GM12878 (cell line): ENCODE data around the gene KRTAP9-2. TPM values are rescaled to one million over a fixed set of nuclear protein-coding genes. Genes with fewer than 3 reads are reported as not detected.

Experiments used
- ATAC-seq: fragments of 200-7000 bp; cut with Tn5 transposase; 3 replicates; pipeline ENCODE4 v1.9.1; 2020; ENCODE audit warnings: mild to moderate bottlenecking, moderate library complexity
- BruUV-seq: library from RNA; stranded (reverse); fragments of 400-500 nt; replicated peaks from 2 replicates; lab custom pipeline; 2021; lab: Mats Ljungman, UMichigan
- CTCF ChIA-PET: fragments of 300-600 bp; sonication (Branson Sonifier 250); formaldehyde crosslinking; extraction: SDS; loops from one replicate; lab custom pipeline; 2021; ENCODE audit warnings: inconsistent platforms; lab: Yijun Ruan, JAX
- POLR2A ChIA-PET: fragments of 350-600 bp; formaldehyde crosslinking; extraction: SDS; loops from one replicate; lab custom pipeline; 2021; ENCODE audit warnings: inconsistent platforms; lab: Charles Lee
- RAD21 ChIA-PET: fragments of 300-600 bp; sonication (Branson Sonifier 250); formaldehyde crosslinking; loops from one replicate; lab custom pipeline; 2023; ENCODE audit warnings: antibody characterized with exemption; ENCODE audit not compliant: unreplicated experiment; lab: Charles Lee
- SMC1A ChIA-PET: fragments of 300-600 bp; sonication (Branson Sonifier 250); formaldehyde crosslinking; loops from one replicate; lab custom pipeline; 2023; ENCODE audit not compliant: unreplicated experiment, uncharacterized antibody; lab: Charles Lee
- DNase-seq: peaks from one replicate; pipeline ENCODE4 v3.0.0-alpha.2; 2011; ENCODE audit warnings: low read depth, low spot score
- FAIRE-seq: peaks from 3 replicates; lab custom pipeline; 2011; peaks lifted over from hg19 to GRCh38; lab: Jason Lieb, UNC
- H2AFZ ChIP-seq: 2 replicates; pipeline ENCODE4 v1.6.0; 2011; ENCODE audit warnings: low read depth, low read length, control low read depth; ENCODE audit not compliant: control insufficient read depth
- H3K27ac ChIP-seq: 2 replicates; pipeline ENCODE4 v1.5.1; 2011; ENCODE audit warnings: control low read depth; ENCODE audit not compliant: control insufficient read depth, insufficient read depth
- H3K27me3 ChIP-seq, 2 experiments: replicated peaks in 1 of 2; 2 replicates each; pipeline versions ENCODE4 v1.6.0 to v1.6.1; 2011; ENCODE audit warnings: low read length in 1 of 2; ENCODE audit not compliant: control insufficient read depth in 2 of 2, insufficient read depth in 2 of 2
- H3K36me3 ChIP-seq, 2 experiments: 2 replicates each; pipeline ENCODE4 v1.5.1; 2011; ENCODE audit warnings: low read length in 1 of 2; ENCODE audit not compliant: control insufficient read depth in 2 of 2, insufficient read depth in 2 of 2
- H3K4me1 ChIP-seq: 2 replicates; pipeline ENCODE4 v1.6.1; 2011; ENCODE audit warnings: mild to moderate bottlenecking, low read length, moderate library complexity, mixed read lengths; ENCODE audit not compliant: control insufficient read depth, insufficient read depth
- H3K4me2 ChIP-seq: 2 replicates; pipeline ENCODE4 v1.6.0; 2011; ENCODE audit warnings: control low read depth; ENCODE audit not compliant: control insufficient read depth, insufficient read depth
- H3K4me3 ChIP-seq: fragments of 200-600 bp; sonication (generic); 2 replicates; pipeline ENCODE4 v1.5.1; 2016
- H3K79me2 ChIP-seq: 2 replicates; pipeline ENCODE4 v1.6.0; 2011; ENCODE audit warnings: low read length; ENCODE audit not compliant: control insufficient read depth, insufficient read depth
- H3K9ac ChIP-seq: 2 replicates; pipeline ENCODE4 v1.8.0; 2011; ENCODE audit warnings: low read length, control low read depth, mixed read lengths; ENCODE audit not compliant: control insufficient read depth, insufficient read depth
- H3K9me3 ChIP-seq: replicated peaks from 3 replicates; pipeline ENCODE4 v1.5.1; 2011; ENCODE audit warnings: mild to moderate bottlenecking, low read length; ENCODE audit not compliant: control insufficient read depth, insufficient read depth
- H4K20me1 ChIP-seq: 2 replicates; pipeline ENCODE4 v1.6.0; 2011; ENCODE audit not compliant: control insufficient read depth, insufficient read depth
- BCL11A ChIP-seq: IDR thresholded peaks from 2 replicates; pipeline ENCODE4 v1.6.1; 2011; ENCODE audit warnings: low read depth, low read length
- BCL3 ChIP-seq: IDR thresholded peaks from 2 replicates; pipeline ENCODE4 v1.6.1; 2011; ENCODE audit warnings: borderline replicate concordance, low read depth, mild to moderate bottlenecking, moderate library complexity, low read length; ENCODE audit not compliant: insufficient read depth, poor library complexity, severe bottlenecking
- MTA3 ChIP-seq: IDR thresholded peaks from 2 replicates; pipeline ENCODE4 v1.6.1; 2012; ENCODE audit warnings: low read length, inconsistent platforms, borderline replicate concordance
- PAX5 ChIP-seq: IDR thresholded peaks from 2 replicates; pipeline ENCODE4 v1.6.1; 2011; ENCODE audit warnings: low read depth, low read length, borderline replicate concordance
- REST ChIP-seq: IDR thresholded peaks from 2 replicates; pipeline ENCODE4 v1.6.1; 2012; ENCODE audit warnings: mild to moderate bottlenecking, low read depth, low read length
- SMAD1 ChIP-seq: fragments of 450-650 bp; IDR thresholded peaks from 2 replicates; pipeline ENCODE4 v1.6.1; 2018; ENCODE audit warnings: mild to moderate bottlenecking, low read depth; ENCODE audit not compliant: partially characterized antibody
- ZBTB4 ChIP-seq: fragments of 450-650 bp; formaldehyde crosslinking; IDR thresholded peaks from 2 replicates; pipeline ENCODE4 v1.4.0; 2022; ENCODE audit warnings: mild to moderate bottlenecking, moderate library complexity
- WGBS: methylation state at CpG from one replicate; pipeline ENCODE4 v1.1.6; 2016; ENCODE audit warnings: low lambda C conversion rate; ENCODE audit not compliant: insufficient replicate concordance, insufficient coverage; ENCODE audit errors: missing lambda C conversion rate; 5-methylcytosine and 5-hydroxymethylcytosine counted together
- in situ Hi-C: fragments of 300-500 bp; cut with MboI; formaldehyde crosslinking; loops from 9 replicates; pipeline ENCODE4 v1.14.3; 2018; ENCODE audit warnings: mixed read lengths
- intact Hi-C: fragments of 100-400 bp; cut with micrococcal nuclease; formaldehyde crosslinking; loops from one replicate; pipeline ENCODE4 v1.14.2; 2022; ENCODE audit not compliant: unreplicated experiment
- polyA plus RNA-seq, 11 experiments: library from polyadenylated mRNA; depleted of rRNA in 4 of 11; unstranded in 6 of 11; stranded (reverse) in 5 of 11; fragments of >200 nt; fragmentation: Nextera tagmentation in 4 of 11; fragmentation: Illumina TruSeq in 1 of 11; extraction: Ambion mirVana in 4 of 11; extraction: Trizol in 1 of 11; gene quantifications; 1 replicate in 1 of 11; 2 replicates in 10 of 11; pipeline versions ENCODE4 v1.2.1 to v1.2.3, GENCODE V29; 2011 to 2016; ENCODE audit warnings: inconsistent platforms in 2 of 11, missing spikeins in 2 of 11, low read depth in 1 of 11
- total RNA-seq, 4 experiments: library from RNA; depleted of rRNA in 3 of 4; stranded (reverse); fragments of >200 nt in 3 of 4; fragmentation: Illumina TruSeq in 1 of 4; extraction: Trizol in 1 of 4; gene quantifications; 2 replicates each; pipeline versions ENCODE4 v1.2.1 to v1.2.3, GENCODE V29; 2013 to 2021

The KRTAP9-2 gene
- total and polyA plus RNA-seq, 10 of the 15 experiments (the other 5 are each of a cell fraction or from before 2014, with no cell fraction given), result not detected

GRCh38 chr17:41185001-41185400, 41.4 kb upstream of the KRTAP9-2 start (continued):
- TF ChIP-seq ZBTB4 (CRISPR knock-in tag), result no peak

- RAD21 ChIA-PET, result interaction anchor here (1.0 kb wide), 1 partner anchor 476 kb away, joined by 4 read pairs; no protein-coding TSS in a partner anchor
- Histone ChIP-seq H3K36me3 (no peaks in the 10 kb centered on the region), H3K9ac (no peak overlapping the region), H3K27ac (no peak overlapping the region), H2AFZ (no peak overlapping the region), H3K4me2 (no peak overlapping the region), H3K4me3 (no peak overlapping the region), H4K20me1 (no peaks in the 10 kb centered on the region), H3K79me2 (no peaks in the 10 kb centered on the region), H3K27me3 (no peaks in the 10 kb centered on the region), H3K4me1 (no peaks in the 10 kb centered on the region), H3K9me3 (no peaks in the 10 kb centered on the region)
- intact Hi-C loops (no loop called here), in situ Hi-C loops (loop anchor here (10.0 kb wide), 1 partner anchor 58 kb away; the partner anchor contains the start of gene KRTAP9-4)
- DNase-seq (no peak), ATAC-seq (no peak), FAIRE-seq (no peak)
- BruUV-seq, result no TSS peak
- SMC1A ChIA-PET, result no interaction called here
- CTCF ChIA-PET, result no interaction called here
- TF ChIP-seq REST (no peak), MTA3 (no peak), SMAD1 (no peak), BCL11A (no peak), PAX5 (no peak), BCL3 (no peak)
- POLR2A ChIA-PET, result no interaction called here
- WGBS, result 83% methylated on average over 2 of the region's 2 CpGs
Measured at GRCh38 chr17:41186872-41187271, 39.6 kb upstream of the KRTAP9-2 start.
